Activated CD4-positive, CD25-positive, alpha-beta regulatory T cell treated with anti-CD3 and anti-CD28 coated beads, Interleukin-2, amount 50 U/mL, for 24 hours (primary cell): ENCODE results near the gene UBC.
A peak's percentile ranks its signal among the peaks of the same experiment; 100 is the strongest.

Experiments
- ATAC-seq, 2 donors: fragments of 150-1000 bp; cut with Tn5 transposase; one replicate each; pipeline ENCODE4 v1.10.0; 2021; ENCODE audit warnings: mild to moderate bottlenecking in 1 of 2, moderate library complexity in 1 of 2

UBC gene

GRCh38 chr12:124863416-124864325 is 50.8 kb downstream of the UBC start, which contains the start of gene SCARB1:
Gene SCARB1 (minus strand): TSS chr12:124863864. CDS start chr12:124863720, 144 bp downstream.
- ATAC-seq, result peak; percentile 80 to 82

GRCh38 chr12:124862768-124863415 is 51.6 kb downstream of the UBC start:
- peak; percentile 1 to 4 for ATAC-seq

GRCh38 chr12:124861898-124862676 is 52.4 kb downstream of the UBC start:
- no peak for ATAC-seq
